HEK293T (cell line): ENCODE results near the gene ZNF644.

Source experiments
- BHLHE40 ChIP-seq: fragments of 450-650 bp; IDR thresholded peaks from 2 replicates; pipeline ENCODE4 v1.6.1; 2016; ENCODE audit warnings: mild to moderate bottlenecking, moderate library complexity, borderline replicate concordance
- FOXA1 ChIP-seq: fragments of 450-650 bp; IDR thresholded peaks from 2 replicates; pipeline ENCODE4 v1.6.1; 2016; ENCODE audit warnings: mild to moderate bottlenecking
- NFRKB ChIP-seq: fragments of 450-650 bp; IDR thresholded peaks from 2 replicates; pipeline ENCODE4 v1.6.1; 2016; ENCODE audit warnings: mild to moderate bottlenecking, moderate library complexity

GRCh38 chr1:91007827-91008226, 14.0 kb downstream of the ZNF644 start:
- TF ChIP-seq BHLHE40 (no peak), FOXA1 (no peak), NFRKB (no peak)
